Measurements from ENCODE around the gene LRGUK.

LRGUK gene

GRCh38 chr7:134179036-134180011 is 52.2 kb downstream of the LRGUK start:
- H3K27me3 ChIP-seq (ENCODE audit: control insufficient read depth, insufficient read depth, low read length): no peaks in the 10 kb centered on the region
- no peak overlapping the region for H3K27ac ChIP-seq
- H3K9me3 ChIP-seq (ENCODE audit: control insufficient read depth, low read length): no peaks in the 10 kb centered on the region
- no peak overlapping the region for H3K4me3 ChIP-seq (ENCODE audit: low read depth, low read length)
- no peak overlapping the region for H2AFZ ChIP-seq
- no peak overlapping the region for H3K4me2 ChIP-seq (ENCODE audit: low read length)
- no peaks in the 10 kb centered on the region for H3K36me3 ChIP-seq (ENCODE audit: control insufficient read depth, insufficient read depth, low read length)
- TF ChIP-seq CTCF (IDR thresholded peaks at IDR 0.05): no peak
- no peaks in the 10 kb centered on the region for H3K4me1 ChIP-seq
- H3K79me2 ChIP-seq: no peaks in the 10 kb centered on the region
- no peak overlapping the region for H3K9ac ChIP-seq

- Histone ChIP-seq H3K4me2 (ENCODE audit: low read length) (no peak overlapping the region), H3K4me1 (no peaks in the 10 kb centered on the region), H3K27ac (no peak overlapping the region), H3K27me3 (ENCODE audit: control insufficient read depth, insufficient read depth, low read length) (no peaks in the 10 kb centered on the region), H3K79me2 (no peaks in the 10 kb centered on the region), H3K9ac (no peak overlapping the region), H3K36me3 (ENCODE audit: control insufficient read depth, insufficient read depth, low read length) (no peaks in the 10 kb centered on the region), H3K4me3 (ENCODE audit: low read depth, low read length) (no peak overlapping the region), H2AFZ (no peak overlapping the region), H3K9me3 (ENCODE audit: control insufficient read depth, low read length) (no peaks in the 10 kb centered on the region)
- no peak for TF ChIP-seq CTCF (IDR thresholded peaks at IDR 0.05)
Measured at GRCh38 chr7:134180376-134180775, 53.2 kb downstream of the LRGUK start.

- no peaks in the 10 kb centered on the region for H3K27me3 ChIP-seq (ENCODE audit: control insufficient read depth, insufficient read depth, low read length)
- no peak overlapping the region for H2AFZ ChIP-seq
- H3K9ac ChIP-seq: no peak overlapping the region
- TF ChIP-seq CTCF (IDR thresholded peaks at IDR 0.05): no peak
- no peaks in the 10 kb centered on the region for H3K79me2 ChIP-seq
- H3K9me3 ChIP-seq (ENCODE audit: control insufficient read depth, low read length): no peaks in the 10 kb centered on the region
- H3K4me1 ChIP-seq: no peaks in the 10 kb centered on the region
- no peak overlapping the region for H3K4me2 ChIP-seq (ENCODE audit: low read length)
- no peak overlapping the region for H3K27ac ChIP-seq
- no peak overlapping the region for H3K4me3 ChIP-seq (ENCODE audit: low read depth, low read length)
- no peaks in the 10 kb centered on the region for H3K36me3 ChIP-seq (ENCODE audit: control insufficient read depth, insufficient read depth, low read length)
Measured at GRCh38 chr7:134182078-134182477, 54.9 kb downstream of the LRGUK start.

- no peak for TF ChIP-seq CTCF (IDR thresholded peaks at IDR 0.05)
- Histone ChIP-seq H3K27ac (no peak overlapping the region), H3K4me2 (ENCODE audit: low read length) (no peak overlapping the region), H3K9me3 (ENCODE audit: control insufficient read depth, low read length) (no peaks in the 10 kb centered on the region), H3K79me2 (no peaks in the 10 kb centered on the region), H3K36me3 (ENCODE audit: control insufficient read depth, insufficient read depth, low read length) (no peaks in the 10 kb centered on the region), H3K4me1 (no peaks in the 10 kb centered on the region), H3K9ac (no peak overlapping the region), H3K27me3 (ENCODE audit: control insufficient read depth, insufficient read depth, low read length) (no peaks in the 10 kb centered on the region), H2AFZ (no peak overlapping the region), H3K4me3 (ENCODE audit: low read depth, low read length) (no peak overlapping the region)
Measured at GRCh38 chr7:134184767-134185166, 57.6 kb downstream of the LRGUK start.

GRCh38 chr7:134186027-134186426 is 58.9 kb downstream of the LRGUK start:
- Histone ChIP-seq H3K36me3 (ENCODE audit: control insufficient read depth, insufficient read depth, low read length) (no peaks in the 10 kb centered on the region), H3K4me1 (no peaks in the 10 kb centered on the region), H2AFZ (no peak overlapping the region), H3K4me2 (ENCODE audit: low read length) (no peak overlapping the region), H3K9me3 (ENCODE audit: control insufficient read depth, low read length) (no peaks in the 10 kb centered on the region), H3K27ac (no peak overlapping the region), H3K4me3 (ENCODE audit: low read depth, low read length) (no peak overlapping the region), H3K27me3 (ENCODE audit: control insufficient read depth, insufficient read depth, low read length) (no peaks in the 10 kb centered on the region), H3K79me2 (no peaks in the 10 kb centered on the region), H3K9ac (no peak overlapping the region)
- TF ChIP-seq CTCF (IDR thresholded peaks at IDR 0.05): no peak
